ENCODE measurements around the gene TTC27. TPM values are rescaled to one million over a fixed set of nuclear protein-coding genes. Genes with fewer than 3 reads are reported as not detected.

The TTC27 gene
- total and polyA plus RNA-seq, 12 donors: 4.8 to 17.3 (median 12.1) TPM

DNA sequence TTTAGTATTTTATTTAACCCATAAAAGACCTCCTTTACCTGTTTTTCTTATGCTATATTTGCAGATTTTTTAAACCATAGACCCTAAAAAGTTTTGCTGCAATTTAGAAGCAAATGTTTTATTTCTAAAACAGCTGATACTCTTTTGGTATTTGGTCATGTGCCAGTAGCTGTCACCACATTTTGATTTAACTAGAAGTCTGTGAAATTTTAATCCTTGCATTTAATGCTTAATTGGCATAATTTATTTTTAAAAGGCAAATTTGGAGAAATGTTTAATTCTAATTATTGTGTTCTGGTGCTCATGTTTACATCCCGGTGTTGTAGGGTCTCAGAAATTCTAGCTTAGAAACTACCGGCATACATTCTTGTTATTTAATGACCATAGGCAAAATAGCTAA is 111.8 kb downstream of the TTC27 start:
- Histone ChIP-seq H3K9me3 (no peaks in the 10 kb centered on the region), H3K36me3 (peaks cover 0 to 27% (median 0%) of the 10 kb centered on the region in 9 donors), H3K27ac (no peak overlapping the region), H3K4me1 (peaks cover 0 to 27% (median 13%) of the 10 kb centered on the region in 9 donors), H3K27me3 (no peaks in the 10 kb centered on the region), H3K4me3 (no peak overlapping the region)
- intact Hi-C loops (cut with DNase I): loop anchor here in 1 of 10 donors (10.0 kb wide), 1 partner anchor 115 kb away; the partner anchor contains the start of gene TTC27
- WGBS, 2 donors: 63 to 68% methylated on average over 2 of the region's 2 CpGs
- no peak for ATAC-seq
- TF ChIP-seq CTCF (IDR thresholded peaks at IDR 0.05): no peak
- DNase-seq: no peak

GRCh38 chr2:32741575-32741974 is 113.7 kb downstream of the TTC27 start:
- H3K27ac ChIP-seq: no peak overlapping the region
- 92 to 97% methylated on average over 1 of the region's 1 CpG for WGBS, 2 donors
- no peak overlapping the region for H3K4me3 ChIP-seq

DNA sequence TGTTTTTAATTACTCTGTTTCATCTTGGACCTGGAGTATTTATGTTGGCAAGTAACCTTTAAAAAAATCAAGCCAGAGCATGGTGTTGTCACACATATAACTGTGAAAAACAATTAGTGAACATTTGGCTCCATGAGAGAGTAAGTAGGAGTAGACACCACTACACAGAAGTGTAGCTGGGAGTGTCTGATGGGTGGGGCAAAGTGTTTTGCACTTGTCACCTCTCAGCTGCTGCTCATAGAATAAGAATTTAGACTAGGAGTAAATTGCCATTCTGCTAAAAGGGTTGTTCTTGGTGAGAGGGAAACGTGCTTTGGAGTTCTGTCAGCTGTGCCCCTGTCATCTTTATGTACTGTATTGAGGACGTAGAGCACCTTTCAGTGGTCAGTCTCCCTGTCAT is 114.5 kb downstream of the TTC27 start:
- Histone ChIP-seq H3K27ac (no peak overlapping the region), H3K27me3 (no peaks in the 10 kb centered on the region), H3K36me3 (peaks cover 0 to 14% (median 0%) of the 10 kb centered on the region in 9 donors), H3K4me1 (peaks cover 0 to 42% (median 21%) of the 10 kb centered on the region in 9 donors), H3K9me3 (peaks cover 0 to 7% (median under 1%) of the 10 kb centered on the region in 11 donors), H3K4me3 (no peak overlapping the region)
- no peak for TF ChIP-seq CTCF (IDR thresholded peaks at IDR 0.05)
- ATAC-seq (peak in 3 of 8 donors; percentile 23 to 47 (median 42)), DNase-seq (no peak)
- WGBS, 2 donors: 49 to 60% methylated on average over 2 of the region's 2 CpGs
- intact Hi-C loops (cut with DNase I): loop anchor here in 1 of 10 donors (10.0 kb wide), 1 partner anchor 118 kb away; the partner anchor contains the start of gene TTC27

More at GRCh38 chr2:32741575-32741974, 113.7 kb downstream of the TTC27 start:
- peaks cover 0 to 22% (median 0%) of the 10 kb centered on the region in 9 donors for H3K36me3 ChIP-seq
- intact Hi-C loops (cut with DNase I): loop anchor here in 1 of 10 donors (10.0 kb wide), 1 partner anchor 117 kb away; the partner anchor contains the start of gene TTC27
- TF ChIP-seq CTCF (IDR thresholded peaks at IDR 0.05): no peak
- DNase-seq (no peak), ATAC-seq (no peak)
- H3K4me1 ChIP-seq: peaks cover 0 to 42% (median 21%) of the 10 kb centered on the region in 9 donors
- H3K9me3 ChIP-seq: no peaks in the 10 kb centered on the region
- H3K27me3 ChIP-seq: no peaks in the 10 kb centered on the region

GRCh38 chr2:32743480-32744236 is 115.8 kb downstream of the TTC27 start:
- intact Hi-C loops (cut with DNase I): loop anchor here in 1 of 10 donors (10.0 kb wide), 1 partner anchor 119 kb away; the partner anchor contains the start of gene TTC27

More at GRCh38 chr2:32743480-32744236, 115.8 kb downstream of the TTC27 start:
- no peak for ATAC-seq
- 90 to 97% methylated on average over 3 of the region's 3 CpGs for WGBS, 2 donors
- H3K4me3 ChIP-seq: no peak overlapping the region
- TF ChIP-seq CTCF (IDR thresholded peaks at IDR 0.05): no peak
- H3K36me3 ChIP-seq: peaks cover 0 to 14% (median 0%) of the 10 kb centered on the region in 9 donors
- H3K27me3 ChIP-seq: no peaks in the 10 kb centered on the region
- no peak overlapping the region for H3K27ac ChIP-seq
- no peak for DNase-seq
- peaks cover 0 to 42% (median 21%) of the 10 kb centered on the region in 9 donors for H3K4me1 ChIP-seq
- H3K9me3 ChIP-seq: peaks cover 0 to 18% (median 8%) of the 10 kb centered on the region in 11 donors

Measured in heart right ventricle (tissue), 16 donors.